Neural progenitor cell (in vitro differentiated cells): ENCODE measurements around the gene GATAD1.
"Not testable (repeated sequence)": the region's sequence is repeated elsewhere in the genome, so short reads cannot be mapped to it uniquely, and the experiment has no call there.

Experiments
- CTCF ChIP-seq: fragments of 200-600 bp; sonication (generic); IDR thresholded peaks from 2 replicates; pipeline ENCODE4 v1.5.1; 2017; ENCODE audit warnings: antibody characterized with exemption, mild to moderate bottlenecking
- EZH2 ChIP-seq: fragments of 200-600 bp; sonication (generic); IDR thresholded peaks from 2 replicates; pipeline ENCODE4 v1.6.1; 2017; ENCODE audit warnings: antibody characterized with exemption, mild to moderate bottlenecking, moderate library complexity
- EZH2phosphoT487 ChIP-seq: fragments of 200-600 bp; sonication (generic); IDR thresholded peaks from 2 replicates; pipeline ENCODE4 v1.6.1; 2017; ENCODE audit warnings: antibody characterized with exemption

- TF ChIP-seq CTCF, EZH2, EZH2phosphoT487: not testable (repeated sequence)
These were observed 28.0 kb downstream of the GATAD1 start for GRCh38 chr7:92475261-92475770.
